HCT116 (cell line): ENCODE measurements around the gene PYDC2. TPM values are rescaled to one million over a fixed set of nuclear protein-coding genes. Genes with fewer than 3 reads are reported as not detected.

Source experiments
- total RNA-seq: library from RNA; stranded (reverse); gene quantifications from one replicate; pipeline ENCODE4 v1.2.1, GENCODE V29; 2021; ENCODE audit not compliant: unreplicated experiment

The PYDC2 gene
- total RNA-seq, 1 experiment from 2014 or later, result not detected

Other genes with a start within 250 kb of the PYDC2 start
- gene CCDC50, start 131.8 kb upstream of the PYDC2 start, total RNA-seq, result 47.8 TPM
- gene UTS2B, start 130.6 kb upstream of the PYDC2 start, total RNA-seq, result 0.59 TPM